IMR-90 (cell line): ENCODE results near the gene KCNK6. TPM values are rescaled to one million over a fixed set of nuclear protein-coding genes. Genes with fewer than 3 reads are reported as not detected.

Experiments
- ATAC-seq: fragments of 200-7000 bp; cut with Tn5 transposase; 2 replicates; pipeline ENCODE4 v1.9.1; 2020; ENCODE audit warnings: low read depth, mild to moderate bottlenecking, moderate library complexity
- BruUV-seq: library from RNA; stranded (reverse); fragments of 400-500 nt; replicated peaks from 2 replicates; lab custom pipeline; 2021; lab: Mats Ljungman, UMichigan
- CTCF ChIA-PET: fragments of 300-600 bp; formaldehyde crosslinking; extraction: SDS; loops from one replicate; lab custom pipeline; 2021; ENCODE audit warnings: antibody characterized with exemption; lab: Yijun Ruan, JAX
- POLR2A ChIA-PET: fragments of 300-600 bp; sonication (Branson Sonifier 250); formaldehyde crosslinking; loops from one replicate; lab custom pipeline; 2022; ENCODE audit warnings: antibody characterized with exemption; ENCODE audit not compliant: unreplicated experiment; lab: Charles Lee
- DNase-seq: peaks from one replicate; pipeline ENCODE4 v3.0.0; 2013
- H2AFZ ChIP-seq: replicated peaks from 2 replicates; pipeline ENCODE3; 2013; ENCODE audit warnings: low read length, mild to moderate bottlenecking; ENCODE audit not compliant: poor library complexity
- H2AK5ac ChIP-seq: 2 replicates; pipeline ENCODE4 v1.6.1; 2013; ENCODE audit warnings: low read depth, low read length, inconsistent platforms
- H2AK9ac ChIP-seq: replicated peaks from 2 replicates; pipeline ENCODE3; 2013; ENCODE audit warnings: mild to moderate bottlenecking, low read depth, low read length, moderate library complexity; ENCODE audit not compliant: poor library complexity
- H2BK120ac ChIP-seq: 2 replicates; pipeline ENCODE4 v1.6.1; 2013; ENCODE audit warnings: low read depth, low read length, inconsistent platforms
- H2BK15ac ChIP-seq: 3 replicates; pipeline ENCODE4 v1.6.1; 2013; ENCODE audit warnings: low read depth, low read length, inconsistent platforms
- H2BK20ac ChIP-seq: 2 replicates; pipeline ENCODE4 v1.6.1; 2013; ENCODE audit warnings: low read depth, mild to moderate bottlenecking, inconsistent platforms, low read length, moderate library complexity
- H2BK5ac ChIP-seq: 2 replicates; pipeline ENCODE4 v1.6.1; 2013; ENCODE audit warnings: mild to moderate bottlenecking, low read depth, low read length, inconsistent platforms; ENCODE audit not compliant: poor library complexity, severe bottlenecking
- H3K14ac ChIP-seq: replicated peaks from 2 replicates; pipeline ENCODE4 v1.6.1; 2013; ENCODE audit warnings: low read depth, low read length, inconsistent platforms
- H3K18ac ChIP-seq: 2 replicates; pipeline ENCODE4 v1.6.1; 2013; ENCODE audit warnings: low read depth, low read length, control low read depth
- H3K23ac ChIP-seq: 2 replicates; pipeline ENCODE4 v1.6.1; 2013; ENCODE audit warnings: low read depth, low read length, inconsistent platforms
- H3K27ac ChIP-seq: 2 replicates; pipeline ENCODE4 v1.5.1; 2013; ENCODE audit warnings: mild to moderate bottlenecking, control low read depth, low read length; ENCODE audit not compliant: insufficient read depth
- H3K27me3 ChIP-seq: 2 replicates; pipeline ENCODE4 v1.6.1; 2013; ENCODE audit warnings: low read length; ENCODE audit not compliant: control insufficient read depth, insufficient read depth
- H3K36me3 ChIP-seq: 2 replicates; pipeline ENCODE4 v1.6.1; 2013; ENCODE audit warnings: low read length, mixed read lengths; ENCODE audit not compliant: control insufficient read depth, insufficient read depth
- H3K4ac ChIP-seq: 2 replicates; pipeline ENCODE4 v1.6.1; 2013; ENCODE audit warnings: low read depth, low read length, inconsistent platforms
- H3K4me1 ChIP-seq: 2 replicates; pipeline ENCODE4 v1.6.1; 2013; ENCODE audit warnings: low read length, mixed read lengths; ENCODE audit not compliant: control insufficient read depth, insufficient read depth
- H3K4me2 ChIP-seq: 2 replicates; pipeline ENCODE4 v1.6.1; 2013; ENCODE audit warnings: low read depth, mild to moderate bottlenecking, control low read depth, low read length, moderate library complexity
- H3K4me3 ChIP-seq: 2 replicates; pipeline ENCODE4 v1.5.1; 2013; ENCODE audit warnings: low read depth, mild to moderate bottlenecking, control low read depth, low read length, moderate library complexity; ENCODE audit not compliant: insufficient read depth
- H3K56ac ChIP-seq: 2 replicates; pipeline ENCODE4 v1.6.1; 2013; ENCODE audit warnings: low read length, inconsistent platforms; ENCODE audit not compliant: insufficient read depth; ENCODE audit errors: extremely low read depth
- H3K79me1 ChIP-seq, 2 experiments: 2 replicates each; pipeline ENCODE4 v1.6.1; 2013; ENCODE audit warnings: low read length in 2 of 2, inconsistent platforms in 1 of 2, low read depth in 1 of 2
- H3K9ac ChIP-seq: 2 replicates; pipeline ENCODE4 v1.6.1; 2013; ENCODE audit warnings: low read depth, low read length, control low read depth
- H3K9me1 ChIP-seq: 2 replicates; pipeline ENCODE4 v1.6.1; 2013; ENCODE audit warnings: low read length, inconsistent platforms; ENCODE audit not compliant: insufficient read depth
- H3K9me3 ChIP-seq: 2 replicates; pipeline ENCODE4 v1.6.1; 2013; ENCODE audit warnings: low read length; ENCODE audit not compliant: control insufficient read depth, insufficient read depth
- H4K20me1 ChIP-seq: 2 replicates; pipeline ENCODE4 v1.6.1; 2013; ENCODE audit warnings: low read length, inconsistent platforms; ENCODE audit not compliant: insufficient read depth
- H4K5ac ChIP-seq: 2 replicates; pipeline ENCODE4 v1.6.1; 2013; ENCODE audit warnings: mild to moderate bottlenecking, low read depth, low read length, control low read depth
- H4K8ac ChIP-seq, 2 experiments: 2 replicates each; pipeline ENCODE4 v1.6.1; 2013; ENCODE audit warnings: low read depth in 2 of 2, low read length in 2 of 2, control low read depth in 1 of 2, inconsistent platforms in 1 of 2
- H4K91ac ChIP-seq: 2 replicates; pipeline ENCODE4 v1.6.1; 2013; ENCODE audit warnings: low read depth, low read length, inconsistent platforms; ENCODE audit not compliant: insufficient read depth
- BHLHE40 ChIP-seq: fragments of 150-350 bp; IDR thresholded peaks from 2 replicates; pipeline ENCODE4 v1.6.1; 2016; ENCODE audit warnings: mild to moderate bottlenecking, low read depth, low read length
- CHD1 ChIP-seq: IDR thresholded peaks from 2 replicates; pipeline ENCODE4 v1.6.1; 2012; ENCODE audit warnings: low read depth, low read length, improper control_type of control experiment
- CTCF ChIP-seq: conservative IDR thresholded peaks from 2 replicates; pipeline ENCODE4 v1.5.1; 2012; ENCODE audit warnings: mild to moderate bottlenecking, low read depth, low read length, improper control_type of control experiment
- ELK1 ChIP-seq: fragments of 150-350 bp; IDR thresholded peaks from 2 replicates; pipeline ENCODE4 v1.6.1; 2016; ENCODE audit warnings: low read depth, mild to moderate bottlenecking, low read length, moderate library complexity, borderline replicate concordance
- FOS ChIP-seq: fragments of 150-350 bp; IDR thresholded peaks from 2 replicates; pipeline ENCODE4 v1.6.1; 2016; ENCODE audit warnings: low read depth, low read length
- MAFK ChIP-seq: IDR thresholded peaks from 2 replicates; pipeline ENCODE4 v1.6.1; 2012; ENCODE audit warnings: low read depth, low read length, improper control_type of control experiment
- MAZ ChIP-seq: IDR thresholded peaks from 2 replicates; pipeline ENCODE4 v1.6.1; 2012; ENCODE audit warnings: low read depth, mild to moderate bottlenecking, low read length, improper control_type of control experiment, moderate library complexity, borderline replicate concordance
- MXI1 ChIP-seq: IDR thresholded peaks from 2 replicates; pipeline ENCODE4 v1.6.1; 2012; ENCODE audit warnings: low read depth, mild to moderate bottlenecking, low read length, moderate library complexity, borderline replicate concordance
- NFE2L2 ChIP-seq: fragments of 150-350 bp; IDR thresholded peaks from 2 replicates; pipeline ENCODE4 v1.6.1; 2016; ENCODE audit warnings: low read depth, mild to moderate bottlenecking, low read length
- POLR2A ChIP-seq: IDR thresholded peaks from 2 replicates; pipeline ENCODE4 v1.6.1; 2012; ENCODE audit warnings: mild to moderate bottlenecking, low read depth, low read length
- RAD21 ChIP-seq: IDR thresholded peaks from 2 replicates; pipeline ENCODE4 v1.6.1; 2012; ENCODE audit warnings: low read length, improper control_type of control experiment
- RCOR1 ChIP-seq: IDR thresholded peaks from 2 replicates; pipeline ENCODE4 v1.6.1; 2012; ENCODE audit warnings: mild to moderate bottlenecking, low read length, improper control_type of control experiment; ENCODE audit not compliant: insufficient replicate concordance
- RFX5 ChIP-seq: IDR thresholded peaks from 2 replicates; pipeline ENCODE4 v1.8.0; 2012; ENCODE audit warnings: low read depth, mild to moderate bottlenecking, low read length, moderate library complexity
- SMC3 ChIP-seq: fragments of 150-350 bp; IDR thresholded peaks from 2 replicates; pipeline ENCODE4 v1.6.1; 2016; ENCODE audit warnings: low read depth, mild to moderate bottlenecking, antibody characterized with exemption, low read length, moderate library complexity
- USF2 ChIP-seq: fragments of 150-350 bp; IDR thresholded peaks from 2 replicates; pipeline ENCODE4 v1.6.1; 2017; ENCODE audit warnings: mild to moderate bottlenecking, antibody characterized with exemption, low read length, low read depth
- WGBS, 2 experiments: methylation state at CpG; one replicate each; pipeline versions ENCODE4 v1.1.5 to v1.1.7; 2013; ENCODE audit warnings: missing lambda C conversion rate in 2 of 2; ENCODE audit not compliant: insufficient read length in 1 of 2; ENCODE audit errors: extremely low coverage in 2 of 2; 5-methylcytosine and 5-hydroxymethylcytosine counted together
- dilution Hi-C: fragments of 300-500 bp; cut with HindIII; formaldehyde crosslinking; loops from one replicate; pipeline ENCODE4 v1.14.3; 2018; ENCODE audit warnings: low sequenced_read_pairs; ENCODE audit not compliant: unreplicated experiment
- in situ Hi-C: fragments of 300-500 bp; cut with MboI; formaldehyde crosslinking; loops from 3 replicates; pipeline ENCODE4 v1.14.3; 2019; ENCODE audit warnings: low sequenced_read_pairs, inconsistent platforms, mixed read lengths
- intact Hi-C: fragments of 100-400 bp; cut with micrococcal nuclease; formaldehyde crosslinking; loops from 2 replicates; pipeline ENCODE4 v1.10.0; 2022
- polyA plus RNA-seq, 3 experiments: library from polyadenylated mRNA; depleted of rRNA; stranded (reverse); fragments of >200 nt; gene quantifications; 2 replicates each; pipeline ENCODE4 v1.2.3, GENCODE V29; 2012; ENCODE audit warnings: low replicate concordance in 1 of 3
- total RNA-seq: library from RNA; depleted of rRNA; stranded (reverse); fragments of >200 nt; gene quantifications from 2 replicates; pipeline ENCODE4 v1.2.3, GENCODE V29; 2012

The KCNK6 gene
- total and polyA plus RNA-seq, 2 of the 4 experiments (the other 2 are of a cell fraction), result 2.7 to 4.5 TPM

DNA sequence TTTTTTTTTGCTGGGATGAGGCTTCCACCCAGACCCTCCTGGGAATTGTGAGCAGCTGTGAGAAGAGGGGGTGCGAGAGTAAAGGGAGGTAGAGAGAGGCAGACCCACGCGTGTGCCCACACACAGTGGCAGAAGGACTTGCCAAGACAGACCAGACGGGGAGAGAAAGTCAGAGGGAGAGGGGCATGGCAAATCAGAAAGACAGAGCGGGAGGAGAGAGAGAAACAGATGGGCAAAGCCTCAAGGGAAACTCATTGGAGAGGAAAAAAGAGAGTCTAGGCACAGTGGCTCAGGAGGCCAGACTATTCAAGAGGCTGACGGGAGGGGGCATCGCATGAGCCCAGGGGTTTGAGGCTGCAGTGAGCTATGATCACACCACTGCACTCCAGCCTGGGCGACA is 33.0 kb downstream of the KCNK6 start:
- no peak overlapping the region for H3K27ac ChIP-seq
- no peak overlapping the region for H3K4me3 ChIP-seq
- H4K20me1 ChIP-seq, result no peaks in the 10 kb centered on the region
- POLR2A ChIA-PET, result no interaction called here
- no peak overlapping the region for H2BK120ac ChIP-seq
- H2BK15ac ChIP-seq, result no peak overlapping the region
- peaks cover 23% of the 10 kb centered on the region; the same call in 1 of the 2 replicates for H3K27me3 ChIP-seq
- no peaks in the 10 kb centered on the region for H3K79me1 ChIP-seq
- H3K18ac ChIP-seq, result no peak overlapping the region
- in situ Hi-C loops (no loop called here), intact Hi-C loops (no loop called here), dilution Hi-C loops (no loop called here)
- no peak overlapping the region for H3K4me2 ChIP-seq
- no peak overlapping the region for H3K23ac ChIP-seq
- no peaks in the 10 kb centered on the region for H3K9me1 ChIP-seq
- ATAC-seq (no peak), DNase-seq (no peak)
- H2AFZ ChIP-seq, result no peak overlapping the region
- no peaks in the 10 kb centered on the region for H3K36me3 ChIP-seq
- H2BK5ac ChIP-seq, result no peak overlapping the region
- H2BK20ac ChIP-seq, result no peak overlapping the region
- 59% methylated on average over 5 of the region's 8 CpGs; no CpG with 5 or more reads in 1 of the 2 experiments for WGBS, 2 experiments
- H3K9ac ChIP-seq, result no peak overlapping the region
- no peak overlapping the region for H4K91ac ChIP-seq
- TF ChIP-seq CHD1 (no peak), FOS (no peak), MAZ (no peak), BHLHE40 (no peak), SMC3 (no peak), USF2 (no peak), MXI1 (no peak), CTCF (no peak), RFX5 (no peak), POLR2A (no peak), MAFK (no peak), NFE2L2 (no peak), RCOR1 (no peak), RAD21 (no peak), ELK1 (no peak)
- H2AK9ac ChIP-seq, result no peak overlapping the region
- no peak overlapping the region for H4K8ac ChIP-seq
- H3K14ac ChIP-seq, result no peak overlapping the region
- H3K9me3 ChIP-seq, result no peaks in the 10 kb centered on the region
- H2AK5ac ChIP-seq, result no peak overlapping the region
- H3K56ac ChIP-seq, result no peak overlapping the region
- no peak overlapping the region for H4K5ac ChIP-seq
- no peak overlapping the region for H3K4ac ChIP-seq
- CTCF ChIA-PET, result no interaction called here
- no peaks in the 10 kb centered on the region for H3K4me1 ChIP-seq
- BruUV-seq, result no TSS peak
